Stimulated activated naive CD8-positive, alpha-beta T cell treated with anti-CD3 and anti-CD28 coated beads, Interleukin-15, Interleukin-2, amounts not matched to agents 100 ng/mL and 50 ng/mL, for 24 hours (primary cell): ENCODE measurements around the gene FAM156B.
"Not testable (repeated sequence)": the region's sequence is repeated elsewhere in the genome, so short reads cannot be mapped to it uniquely, and the experiment has no call there.

Source experiments
- H3K27ac Mint-ChIP-seq: one replicate; pipeline ENCODE4 v1.8.0; 2021; ENCODE audit warnings: mild to moderate bottlenecking, mixed read lengths
- H3K27me3 Mint-ChIP-seq: one replicate; pipeline ENCODE4 v1.8.0; 2021; ENCODE audit warnings: mixed read lengths
- H3K36me3 Mint-ChIP-seq: one replicate; pipeline ENCODE4 v1.8.0; 2021; ENCODE audit warnings: low read depth, mixed read lengths
- H3K4me1 Mint-ChIP-seq: one replicate; pipeline ENCODE4 v1.8.0; 2021; ENCODE audit warnings: low read depth, mixed read lengths
- H3K4me3 Mint-ChIP-seq: one replicate; pipeline ENCODE4 v1.8.0; 2021; ENCODE audit warnings: mild to moderate bottlenecking, mixed read lengths
- H3K9me3 Mint-ChIP-seq: one replicate; pipeline ENCODE4 v1.8.0; 2021; ENCODE audit warnings: mixed read lengths

The FAM156B gene

GRCh38 chrX:52948265-52948664, 51.1 kb downstream of the FAM156B start:
- H3K27ac Mint-ChIP-seq, result not testable (repeated sequence)

GRCh38 chrX:52949325-52949724, 52.2 kb downstream of the FAM156B start:
- not testable (repeated sequence) for H3K9me3 Mint-ChIP-seq, H3K27me3 Mint-ChIP-seq, H3K27ac Mint-ChIP-seq, H3K36me3 Mint-ChIP-seq, H3K4me3 Mint-ChIP-seq, H3K4me1 Mint-ChIP-seq

More at GRCh38 chrX:52948265-52948664, 51.1 kb downstream of the FAM156B start:
- H3K4me3 Mint-ChIP-seq, H3K9me3 Mint-ChIP-seq, H3K27me3 Mint-ChIP-seq, H3K36me3 Mint-ChIP-seq, H3K4me1 Mint-ChIP-seq: not testable (repeated sequence)

- not testable (repeated sequence) for H3K27me3 Mint-ChIP-seq, H3K9me3 Mint-ChIP-seq, H3K4me3 Mint-ChIP-seq, H3K27ac Mint-ChIP-seq, H3K36me3 Mint-ChIP-seq, H3K4me1 Mint-ChIP-seq
Observed at GRCh38 chrX:52949884-52950283, 52.8 kb downstream of the FAM156B start.
